ENCODE data around the gene CASTOR1. TPM values are rescaled to one million over a fixed set of nuclear protein-coding genes. Genes with fewer than 3 reads are reported as not detected.

CASTOR1 gene
- total RNA-seq, 1 experiment from 2014 or later = 3.4 TPM

DNA sequence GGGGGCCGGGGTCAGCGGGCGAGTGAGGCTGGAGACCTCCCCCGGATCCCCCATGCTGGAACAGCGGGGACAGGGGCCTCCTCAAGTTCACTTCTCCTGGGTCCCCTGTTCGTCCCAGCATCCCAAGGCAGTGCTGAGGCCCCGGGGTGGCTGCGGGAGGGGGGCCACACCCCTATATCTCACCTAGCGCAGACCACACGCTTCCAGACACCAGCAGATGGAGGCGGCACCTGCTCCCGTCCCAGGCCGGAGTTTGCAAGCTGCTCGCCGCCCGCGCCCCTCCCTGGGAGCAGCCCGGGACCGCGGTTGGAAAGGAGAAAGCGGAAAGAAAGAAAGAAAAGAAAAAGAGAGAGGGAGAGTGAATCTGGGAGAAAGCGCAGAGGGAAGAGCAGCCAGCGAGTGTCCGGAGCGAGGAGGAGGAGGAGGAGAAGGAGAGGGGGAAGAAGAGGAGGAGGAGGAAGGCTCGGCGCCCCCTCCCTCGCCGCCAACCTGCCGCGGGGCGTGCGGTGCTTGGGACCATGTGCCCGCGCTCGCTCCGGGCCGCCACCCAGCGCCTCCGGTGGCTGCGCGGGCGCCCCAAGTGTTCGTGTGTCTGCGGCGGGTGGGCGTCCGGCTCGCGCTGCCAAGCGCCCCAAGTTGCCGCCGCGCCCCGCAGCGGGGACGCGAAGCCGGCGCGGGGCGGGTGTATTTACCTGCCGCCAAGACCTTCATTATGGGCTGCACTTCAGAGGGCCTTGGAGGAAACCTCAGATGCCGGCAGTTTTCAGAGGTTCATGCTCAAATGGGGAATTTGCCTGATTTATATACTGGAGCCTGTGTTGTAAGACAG is 43.1 kb downstream of the CASTOR1 start, which contains the start of gene LIF:
Gene LIF (minus strand): TSS at position 775 of the 829 bp plus-strand sequence. CDS start 64 bp downstream, at position 711.
- DNase-seq (ENCODE audit: low read depth, low spot score) = no peak
- in situ Hi-C loops (cut with HindIII; ENCODE audit: low pct_unique_long_range_greater_than_20kb, low sequenced_read_pairs) = no loop called here

DNA sequence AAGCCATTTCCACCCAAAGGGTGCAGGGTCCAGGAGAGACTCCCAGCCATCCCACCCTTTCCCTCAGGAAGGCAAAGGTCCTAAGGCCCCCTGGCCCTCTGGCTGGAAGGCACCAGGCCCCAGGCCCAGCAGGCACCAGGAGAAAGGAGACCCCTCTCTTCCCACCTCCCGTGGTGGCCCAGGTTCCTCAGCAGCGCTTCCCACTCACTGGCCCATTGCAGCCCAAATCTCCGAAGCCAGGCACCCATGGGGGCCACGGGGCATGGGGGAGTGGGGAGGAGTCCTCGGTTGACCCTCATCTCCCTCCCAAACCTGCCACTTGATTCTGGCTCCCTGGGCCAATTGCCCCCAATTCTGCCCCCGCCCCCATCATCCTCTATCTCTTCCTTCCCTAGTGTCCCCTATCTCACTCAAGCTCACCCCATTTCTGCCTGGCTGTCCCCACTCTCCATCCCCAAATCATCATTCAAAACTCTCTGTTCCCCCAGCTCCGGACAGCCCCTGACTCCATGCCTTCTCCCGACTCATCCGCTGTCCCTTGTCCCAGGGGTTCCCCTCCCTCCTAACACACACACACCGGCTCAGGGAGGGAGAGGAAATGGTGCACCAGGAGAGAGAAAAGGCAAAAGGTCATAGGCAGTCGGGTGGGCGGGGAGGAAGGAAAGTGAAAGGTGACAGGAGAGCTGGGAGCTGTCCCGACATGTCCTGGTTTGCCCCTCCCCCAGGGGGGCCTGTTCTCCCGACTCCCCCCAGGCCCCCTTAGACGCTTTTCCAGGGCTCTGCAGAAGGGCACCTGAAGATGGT is 43.9 kb downstream of the CASTOR1 start:
- in situ Hi-C loops (cut with HindIII; ENCODE audit: low pct_unique_long_range_greater_than_20kb, low sequenced_read_pairs) = no loop called here
- DNase-seq (ENCODE audit: low read depth, low spot score) = no peak

DNA sequence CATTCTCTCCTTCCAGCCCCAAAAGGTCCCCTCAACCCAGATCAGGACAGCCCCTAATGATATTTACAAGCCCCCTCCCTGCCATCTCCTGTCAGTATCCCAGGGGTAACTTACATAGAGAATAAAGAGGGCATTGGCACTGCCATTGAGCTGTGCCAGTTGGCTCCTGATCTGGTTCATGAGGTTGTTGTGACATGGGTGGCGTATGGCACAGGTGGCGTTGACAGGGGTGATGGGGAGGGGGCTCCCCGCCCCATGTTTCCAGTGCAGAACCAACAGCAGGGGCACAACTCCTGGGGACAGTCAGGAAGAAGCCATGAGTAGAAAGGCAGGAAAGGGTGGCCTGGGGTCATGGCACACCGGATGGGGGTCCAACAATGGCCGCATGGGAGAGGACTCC is 44.7 kb downstream of the CASTOR1 start:
- in situ Hi-C loops (cut with HindIII; ENCODE audit: low pct_unique_long_range_greater_than_20kb, low sequenced_read_pairs) = no loop called here
- DNase-seq (ENCODE audit: low read depth, low spot score) = no peak

DNA sequence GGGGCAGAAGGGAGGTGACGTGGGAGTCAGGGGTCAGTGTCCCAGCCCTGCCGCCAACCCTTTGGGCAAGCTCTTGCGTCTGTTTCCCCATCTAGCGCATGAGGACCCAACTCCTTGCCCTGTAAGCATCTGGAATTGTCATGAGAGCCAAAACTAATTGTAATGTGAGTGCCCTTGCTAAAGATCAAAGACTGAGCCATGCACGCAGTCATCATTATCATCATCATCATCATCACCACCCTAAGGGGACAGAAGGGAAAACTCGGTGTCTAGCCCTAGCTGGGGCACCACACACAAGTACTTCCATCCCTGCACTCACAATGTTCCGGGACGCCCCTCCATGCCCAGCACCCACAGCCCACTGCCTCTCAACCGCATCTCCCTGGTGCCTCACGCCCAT is 45.2 kb downstream of the CASTOR1 start:
- in situ Hi-C loops (cut with HindIII; ENCODE audit: low pct_unique_long_range_greater_than_20kb, low sequenced_read_pairs) = no loop called here
- no peak for DNase-seq (ENCODE audit: low read depth, low spot score)

DNA sequence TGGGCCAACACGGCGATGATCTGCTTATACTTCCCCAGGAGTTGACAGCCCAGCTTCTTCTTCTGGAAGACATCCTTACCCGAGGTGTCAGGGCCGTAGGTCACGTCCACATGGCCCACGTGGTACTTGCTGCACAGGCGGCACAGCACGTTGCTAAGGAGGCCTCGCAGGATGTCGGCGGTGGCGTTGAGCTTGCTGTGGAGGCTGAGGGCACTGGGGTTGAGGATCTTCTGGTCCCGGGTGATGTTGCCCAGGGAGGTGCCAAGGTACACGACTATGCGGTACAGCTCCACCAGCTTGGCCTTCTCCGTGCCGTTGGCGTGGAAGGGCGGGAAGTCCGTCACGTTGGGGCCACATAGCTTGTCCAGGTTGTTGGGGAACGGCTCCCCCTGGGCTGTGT is 45.6 kb downstream of the CASTOR1 start:
- in situ Hi-C loops (cut with HindIII; ENCODE audit: low pct_unique_long_range_greater_than_20kb, low sequenced_read_pairs) = no loop called here

DNA sequence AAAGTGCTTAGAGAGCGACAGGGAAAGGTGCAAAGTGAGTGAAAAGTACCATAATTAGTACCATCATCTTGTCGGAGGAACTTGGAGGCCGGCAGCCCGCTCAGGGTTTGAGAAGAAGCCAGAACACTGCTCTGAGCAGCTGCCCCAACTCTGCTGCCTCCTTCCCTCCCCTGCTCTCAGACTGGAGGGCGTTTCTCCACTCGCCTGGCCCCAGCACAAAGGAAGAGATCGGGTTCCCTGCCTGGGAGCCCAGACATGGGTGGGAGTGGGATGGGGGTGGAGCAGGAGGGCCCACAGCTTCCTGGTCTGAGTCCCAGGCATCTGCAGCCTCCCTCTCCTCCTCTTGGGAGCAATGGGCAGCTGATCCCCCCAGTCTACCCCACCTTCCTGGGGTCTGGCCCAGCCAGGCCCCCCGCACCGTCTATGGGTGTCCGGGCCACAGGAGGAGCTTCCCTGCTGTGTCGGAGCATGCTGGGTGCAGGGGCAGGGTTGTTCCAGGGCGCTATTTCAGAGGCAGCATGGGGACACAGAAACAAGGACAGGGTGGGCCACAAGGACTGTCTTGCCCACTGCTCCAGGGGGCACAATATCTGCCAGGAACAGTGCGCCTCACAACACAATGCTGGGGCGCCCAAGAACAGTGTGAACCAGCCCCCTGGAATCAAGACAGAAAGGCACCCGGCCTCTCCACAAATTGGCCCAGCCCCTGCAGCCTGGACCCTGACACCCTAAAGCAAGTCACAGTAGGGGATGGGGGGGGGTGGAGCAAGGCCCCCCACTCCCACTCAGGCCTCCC is 47.5 kb downstream of the CASTOR1 start:
- DNase-seq (ENCODE audit: low read depth, low spot score) = no peak
- in situ Hi-C loops (cut with HindIII; ENCODE audit: low pct_unique_long_range_greater_than_20kb, low sequenced_read_pairs) = no loop called here

More for the DNA sequence above, 45.6 kb downstream of the CASTOR1 start:
- DNase-seq (ENCODE audit: low read depth, low spot score) = no peak

DNA sequence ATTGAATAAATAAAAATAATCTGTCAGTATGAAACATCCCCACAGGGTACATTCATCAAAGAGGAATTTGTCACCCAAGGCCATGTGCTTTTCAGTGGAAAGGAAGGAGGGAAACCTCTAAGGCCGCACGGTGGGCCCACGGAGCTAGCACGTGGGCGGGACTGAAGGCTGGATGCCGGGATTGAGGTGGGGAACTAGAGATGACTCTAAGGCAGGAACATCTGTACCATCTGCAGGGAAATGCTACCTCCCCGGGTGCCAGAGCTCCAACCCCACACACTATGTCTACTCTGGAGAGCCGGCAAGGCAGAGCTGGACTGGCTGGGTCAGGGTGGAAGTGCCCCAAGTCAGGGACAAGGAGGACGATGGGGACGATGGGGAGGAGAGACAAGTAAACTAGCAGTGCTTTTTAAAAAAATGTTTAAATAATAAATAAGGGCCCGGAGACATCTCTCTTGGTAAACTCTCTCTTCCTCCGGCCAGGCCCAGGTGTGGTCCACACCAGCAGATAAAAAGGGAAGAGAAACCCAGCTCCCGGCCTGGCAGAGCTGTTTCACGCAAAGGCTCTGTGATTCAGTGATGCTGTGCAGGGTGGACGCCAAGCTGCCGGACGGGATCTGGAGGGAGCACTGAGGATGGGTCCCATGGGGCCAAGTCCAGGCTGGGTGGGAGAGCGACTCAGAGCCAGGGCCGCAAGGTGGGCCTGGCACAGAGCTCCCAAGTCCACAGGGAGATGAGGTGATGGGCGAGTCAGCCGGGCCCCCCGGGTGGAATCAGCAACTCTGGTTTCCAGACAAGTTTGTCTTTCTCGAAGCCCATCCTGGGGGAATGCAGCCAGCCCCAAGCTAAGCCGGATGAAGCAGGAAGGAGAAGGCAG is 48.5 kb downstream of the CASTOR1 start:
- DNase-seq (ENCODE audit: low read depth, low spot score) = no peak
- in situ Hi-C loops (cut with HindIII; ENCODE audit: low pct_unique_long_range_greater_than_20kb, low sequenced_read_pairs) = no loop called here

DNA sequence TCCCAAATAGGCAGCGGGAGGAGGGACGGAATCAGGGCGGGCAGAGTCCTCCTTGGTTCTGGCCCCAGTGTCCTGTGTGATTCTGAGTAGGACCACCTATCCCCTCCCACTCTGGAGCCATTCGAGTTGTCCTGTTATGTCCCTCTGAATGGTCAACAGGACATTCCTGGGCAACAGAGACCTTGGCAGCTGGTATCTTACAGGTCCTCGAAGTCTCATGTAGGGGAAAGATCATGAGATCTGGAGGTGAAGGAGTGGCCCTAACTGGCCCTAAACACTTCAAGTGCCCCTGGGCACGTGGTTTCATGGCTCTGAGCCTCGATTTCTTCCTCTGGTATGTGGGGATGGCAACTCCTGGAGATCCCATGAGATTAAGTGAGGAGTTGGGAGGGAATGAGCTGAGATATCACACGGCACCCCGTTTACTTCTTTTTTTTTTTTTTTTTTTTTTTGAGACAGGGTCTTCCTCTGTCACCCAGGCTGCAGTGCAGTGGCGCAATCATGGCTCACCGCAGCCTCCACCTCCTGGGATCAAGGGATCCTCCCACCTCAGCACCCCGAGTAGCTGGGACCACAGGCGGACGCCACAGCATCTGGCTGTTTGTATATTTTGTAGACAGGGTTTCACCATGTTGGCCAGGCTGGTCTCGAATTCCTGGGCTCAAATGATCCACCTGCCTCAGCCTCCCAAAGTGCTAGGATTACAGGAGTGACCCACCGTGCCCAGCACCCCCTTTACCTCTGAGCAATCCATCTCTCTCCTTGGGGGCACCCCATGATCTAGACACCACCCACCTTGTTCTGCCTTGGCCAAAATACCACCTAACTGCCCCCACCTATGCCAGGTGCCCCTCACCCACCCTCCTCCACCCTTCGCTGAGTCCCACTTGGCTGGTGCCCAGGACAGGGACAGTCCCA is 49.6 kb downstream of the CASTOR1 start:
- in situ Hi-C loops (cut with HindIII; ENCODE audit: low pct_unique_long_range_greater_than_20kb, low sequenced_read_pairs) = no loop called here
- no peak for DNase-seq (ENCODE audit: low read depth, low spot score)

DNA sequence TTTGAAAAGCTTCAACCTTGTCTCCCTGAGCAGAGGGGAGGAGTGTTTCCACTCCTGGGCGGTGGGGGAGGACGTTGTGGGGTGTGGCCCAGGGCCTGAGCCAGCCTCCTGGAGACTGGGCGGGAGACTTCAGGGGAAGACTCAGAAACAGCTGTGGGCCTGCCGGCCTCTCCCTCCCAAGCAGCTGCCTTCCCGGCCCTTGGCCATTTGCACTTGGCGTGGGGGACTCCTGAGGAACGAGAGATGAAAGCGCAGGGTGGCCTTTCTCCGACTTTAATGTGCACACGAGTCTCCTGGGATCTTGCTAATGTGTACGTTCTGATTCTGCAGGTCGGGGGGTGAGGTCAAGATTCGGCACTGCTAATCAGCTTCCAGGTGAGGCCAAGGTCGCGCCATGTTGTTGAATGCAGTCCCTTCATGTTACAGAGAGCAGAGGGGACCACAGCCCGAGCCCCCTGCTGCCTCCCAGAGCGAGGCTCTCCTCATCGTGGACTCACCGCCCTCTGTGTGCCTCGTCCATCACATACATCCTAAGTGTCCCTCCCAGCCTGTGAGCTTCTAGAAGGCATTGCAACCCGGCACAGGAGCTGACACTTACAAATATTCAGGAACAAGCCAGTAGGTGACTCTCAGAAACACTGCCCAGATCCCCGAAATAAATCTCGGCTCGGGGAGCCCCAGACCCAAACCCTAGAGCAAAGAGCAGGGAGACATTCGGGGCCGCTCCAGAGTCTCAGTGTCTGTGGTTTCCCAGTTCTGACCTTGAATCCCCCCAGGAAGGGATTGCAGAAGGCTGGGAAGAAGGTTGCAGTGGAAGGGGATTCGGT is 50.4 kb downstream of the CASTOR1 start:
- DNase-seq (ENCODE audit: low read depth, low spot score) = no peak
- in situ Hi-C loops (cut with HindIII; ENCODE audit: low pct_unique_long_range_greater_than_20kb, low sequenced_read_pairs) = no loop called here

DNA sequence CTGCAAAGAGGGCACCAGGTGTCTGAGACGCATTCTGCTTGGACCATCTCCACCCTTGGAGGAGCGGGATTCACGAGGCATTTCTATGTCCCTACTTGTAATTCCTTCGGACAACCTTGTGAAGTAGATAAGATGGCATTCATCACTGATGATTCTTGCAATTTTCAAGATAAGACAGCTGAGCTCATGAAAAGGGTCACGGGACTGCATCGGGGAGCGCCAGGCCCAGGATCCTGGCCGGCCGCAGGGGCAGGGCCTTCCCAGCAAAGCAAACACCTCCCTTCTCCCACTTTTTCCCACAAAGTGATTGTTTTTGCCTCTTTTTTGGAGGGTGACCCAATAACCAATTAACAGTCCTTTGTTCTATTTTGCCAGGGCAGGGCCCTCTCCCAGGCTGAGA is 51.2 kb downstream of the CASTOR1 start:
- in situ Hi-C loops (cut with HindIII; ENCODE audit: low pct_unique_long_range_greater_than_20kb, low sequenced_read_pairs) = no loop called here
- no peak for DNase-seq (ENCODE audit: low read depth, low spot score)

DNA sequence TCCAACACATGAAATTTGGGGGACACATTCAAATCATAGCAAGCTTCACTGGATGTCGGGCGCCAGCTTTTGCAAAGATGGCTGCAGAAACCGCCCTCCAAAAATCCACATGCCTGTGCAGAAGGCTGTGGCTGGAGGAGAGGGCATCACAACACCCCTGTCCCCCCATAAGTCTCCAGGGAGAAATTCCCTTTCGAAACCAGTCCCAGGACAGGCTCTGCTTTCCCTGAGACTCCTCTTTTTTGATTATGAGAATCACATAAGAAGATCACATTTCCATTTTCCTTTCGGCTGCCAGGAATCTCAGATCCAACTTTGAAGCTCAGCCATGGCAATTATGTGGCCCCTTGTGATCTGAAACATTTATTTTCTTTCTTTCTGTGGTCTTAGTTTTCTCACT is 52.4 kb downstream of the CASTOR1 start:
- in situ Hi-C loops (cut with HindIII; ENCODE audit: low pct_unique_long_range_greater_than_20kb, low sequenced_read_pairs) = no loop called here
- DNase-seq (ENCODE audit: low read depth, low spot score) = no peak

DNA sequence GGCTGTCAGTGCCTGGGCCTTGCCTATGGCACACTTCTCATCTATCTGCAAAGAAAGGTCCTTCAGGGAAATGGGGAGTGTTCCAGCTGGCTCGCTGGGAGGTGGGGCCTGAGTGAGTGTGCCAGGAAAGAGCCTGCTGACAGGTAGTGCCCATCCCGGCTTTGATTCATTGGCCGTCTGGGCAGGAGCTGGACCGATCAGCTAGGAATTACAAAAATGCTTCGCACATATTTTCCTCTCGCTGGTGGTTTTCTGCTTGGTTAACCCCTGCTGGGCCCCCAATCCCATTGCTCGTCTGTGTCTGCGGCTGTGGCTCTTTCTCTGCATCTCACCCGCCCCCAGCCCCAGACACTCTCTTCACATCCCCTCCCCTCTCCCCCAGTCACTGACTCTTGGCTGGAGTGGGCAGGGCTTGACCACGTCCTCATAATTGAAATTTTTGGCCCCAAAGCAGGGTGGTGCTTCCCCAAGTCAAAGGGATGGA is 53.6 kb downstream of the CASTOR1 start:
- DNase-seq (ENCODE audit: low read depth, low spot score) = no peak
- in situ Hi-C loops (cut with HindIII; ENCODE audit: low pct_unique_long_range_greater_than_20kb, low sequenced_read_pairs) = no loop called here

Data from SK-MEL-5 (cell line).